ENCODE data around the gene JTB.

JTB gene

DNA sequence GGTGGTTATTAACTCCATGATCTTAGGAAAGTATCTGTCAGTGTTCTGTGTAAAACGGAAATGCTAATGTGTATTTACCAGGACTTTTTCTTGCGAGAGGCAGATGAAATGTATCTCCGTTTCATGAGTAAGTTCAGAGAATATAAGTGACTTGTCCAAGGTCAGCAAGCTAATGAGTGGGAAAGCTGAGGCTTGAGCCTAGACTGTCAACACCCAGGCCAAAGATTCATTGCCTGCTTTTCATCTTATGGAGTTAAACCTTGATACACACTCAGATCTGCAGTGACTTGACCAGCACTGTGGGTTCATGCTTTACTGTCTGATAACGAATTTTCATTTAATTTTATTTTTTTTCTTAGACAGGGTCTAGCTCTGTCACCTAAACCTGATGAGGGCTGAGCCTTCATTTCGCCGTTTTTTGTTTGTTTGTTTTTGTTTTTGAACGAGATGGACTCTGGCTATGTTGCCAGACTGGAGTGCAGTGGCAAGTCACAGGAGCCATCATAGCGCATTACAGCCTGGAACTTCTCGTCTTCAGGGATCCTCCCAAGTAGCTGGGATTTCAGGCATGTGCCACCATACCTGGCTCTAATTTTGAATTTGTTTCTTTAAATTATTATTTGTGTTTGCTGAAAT is 918 bp upstream of the JTB start:
- no peak for DNase-seq (ENCODE audit: low read depth)

DNA sequence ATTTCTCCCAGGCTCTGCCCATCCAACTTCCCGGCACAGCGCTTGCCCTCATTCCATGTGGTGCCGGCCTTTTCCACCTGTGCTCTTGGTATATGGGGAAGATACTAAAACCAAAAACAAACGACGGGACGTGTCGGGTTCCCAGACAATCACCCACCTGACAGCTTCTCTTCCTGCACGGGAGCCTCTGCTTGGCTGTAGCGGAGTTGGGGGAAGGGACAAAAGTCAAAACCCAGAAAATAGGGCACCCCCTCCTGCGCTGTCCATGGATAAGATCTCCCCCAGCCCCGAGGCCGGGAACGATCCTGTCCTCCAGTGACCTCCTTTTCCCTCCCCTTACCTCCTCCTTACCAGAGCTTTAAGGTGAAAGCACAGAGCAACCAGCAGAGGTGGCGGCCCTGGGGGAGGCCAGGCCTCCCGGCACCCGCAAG is 640 bp downstream of the JTB start:
- DNase-seq (ENCODE audit: low read depth), result no peak

DNA sequence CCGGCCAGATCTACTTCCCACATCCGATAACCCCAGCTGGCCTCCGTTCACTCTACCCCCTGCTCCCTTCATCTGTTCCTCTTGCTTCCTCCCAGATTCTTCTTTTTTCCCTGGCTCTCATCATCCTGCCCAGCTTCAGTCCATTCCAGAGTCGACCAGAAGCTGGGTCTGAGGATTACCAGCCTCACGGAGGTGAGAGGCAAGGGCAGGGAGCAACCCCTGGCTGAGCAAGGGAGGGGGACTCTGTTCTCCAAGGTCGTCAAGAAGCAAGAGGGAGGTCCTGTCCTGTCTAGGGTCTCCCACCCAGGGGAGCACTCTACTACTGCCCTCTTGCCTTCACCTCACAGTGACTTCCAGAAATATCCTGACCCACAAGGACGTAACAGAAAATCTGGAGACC is 3.9 kb downstream of the JTB start:
- no peak for DNase-seq (ENCODE audit: low read depth)

DNA sequence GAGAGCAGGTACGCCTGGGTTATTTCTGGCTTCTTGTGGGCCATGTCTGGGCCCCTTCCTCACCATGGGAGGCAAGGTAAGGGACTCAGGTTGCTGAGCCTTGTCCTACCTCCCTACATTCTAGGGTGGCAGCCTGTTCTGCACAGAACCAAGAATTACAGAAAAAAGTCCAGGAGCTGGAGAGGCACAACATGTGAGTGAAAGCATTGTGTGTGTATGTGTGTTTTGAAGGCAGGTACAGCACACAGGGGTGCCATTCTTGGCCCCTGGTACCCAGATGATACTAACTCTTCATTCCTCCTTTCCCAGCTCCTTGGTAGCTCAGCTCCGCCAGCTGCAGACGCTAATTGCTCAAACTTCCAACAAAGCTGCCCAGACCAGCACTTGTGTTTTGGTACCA is 4.4 kb downstream of the JTB start:
- DNase-seq (ENCODE audit: low read depth), result no peak

DNA sequence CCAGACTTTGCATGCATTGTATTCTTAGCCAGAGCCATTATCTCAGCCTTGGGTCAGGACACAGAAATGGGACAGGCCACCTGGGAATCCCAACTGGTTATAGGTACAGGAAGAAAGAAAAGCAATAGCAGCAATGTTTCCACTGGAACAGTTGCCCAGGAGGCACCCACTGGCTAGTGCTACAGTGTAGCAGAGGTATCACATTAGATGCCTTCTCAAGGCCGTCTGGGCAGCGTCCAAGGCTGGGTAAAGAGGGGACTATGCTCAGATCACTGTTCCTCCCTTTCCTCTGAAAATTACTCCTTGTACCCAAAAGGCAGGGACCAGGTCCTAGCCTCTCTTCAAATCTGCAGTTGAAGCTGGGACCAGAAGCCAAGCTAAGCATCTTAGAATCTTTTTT is 7.1 kb downstream of the JTB start:
- DNase-seq (ENCODE audit: low read depth), result no peak

DNA sequence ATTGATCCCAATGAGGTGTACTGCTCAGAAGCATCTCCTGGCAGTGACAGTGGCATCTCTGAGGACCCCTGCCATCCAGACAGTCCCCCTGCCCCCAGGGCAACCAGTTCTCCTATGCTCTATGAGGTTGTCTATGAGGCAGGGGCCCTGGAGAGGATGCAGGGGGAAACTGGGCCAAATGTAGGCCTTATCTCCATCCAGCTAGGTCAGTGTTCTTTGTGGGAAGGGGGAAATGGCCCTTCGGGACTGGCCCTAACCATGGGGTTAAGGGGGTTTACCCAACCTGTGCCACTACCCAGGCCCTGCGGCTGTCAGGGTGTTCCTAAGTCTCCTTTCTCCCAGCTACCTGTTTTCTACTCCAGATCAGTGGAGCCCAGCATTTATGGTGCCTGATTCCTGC is 8.5 kb downstream of the JTB start:
- DNase-seq (ENCODE audit: low read depth), result no peak

DNA sequence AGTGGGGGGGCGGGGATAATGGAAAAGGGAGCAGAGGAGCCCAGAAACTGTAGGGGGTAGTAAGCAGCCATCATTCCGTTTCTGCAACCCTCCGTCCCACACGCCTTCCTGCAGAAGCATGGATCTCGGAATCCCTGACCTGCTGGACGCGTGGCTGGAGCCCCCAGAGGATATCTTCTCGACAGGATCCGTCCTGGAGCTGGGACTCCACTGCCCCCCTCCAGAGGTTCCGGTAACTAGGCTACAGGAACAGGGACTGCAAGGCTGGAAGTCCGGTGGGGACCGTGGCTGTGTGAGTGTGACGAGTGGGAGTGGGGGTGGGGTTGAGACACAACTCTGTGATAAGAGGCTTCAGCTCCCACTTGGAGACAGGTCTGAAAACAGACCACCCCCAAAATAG is 9.1 kb downstream of the JTB start:
- no peak for DNase-seq (ENCODE audit: low read depth)

DNA sequence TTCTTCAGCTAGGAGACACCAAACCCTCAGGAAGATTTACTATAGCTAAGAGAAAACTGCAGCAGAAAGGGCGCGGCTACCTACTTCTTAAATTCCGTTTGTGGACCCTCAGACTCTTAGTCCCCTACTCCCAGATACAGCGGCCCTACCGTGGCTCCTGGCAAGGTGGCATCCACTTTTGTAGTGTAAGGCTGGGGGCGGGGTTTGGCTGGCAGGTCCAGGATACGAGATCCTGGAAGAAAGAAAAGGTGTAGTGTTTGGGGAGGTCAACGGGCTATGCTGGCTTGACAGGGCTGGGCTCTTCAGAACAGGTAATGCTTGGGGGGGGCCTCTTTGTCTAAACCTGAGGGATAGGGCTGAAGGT is 9.5 kb downstream of the JTB start:
- no peak for DNase-seq (ENCODE audit: low read depth)

DNA sequence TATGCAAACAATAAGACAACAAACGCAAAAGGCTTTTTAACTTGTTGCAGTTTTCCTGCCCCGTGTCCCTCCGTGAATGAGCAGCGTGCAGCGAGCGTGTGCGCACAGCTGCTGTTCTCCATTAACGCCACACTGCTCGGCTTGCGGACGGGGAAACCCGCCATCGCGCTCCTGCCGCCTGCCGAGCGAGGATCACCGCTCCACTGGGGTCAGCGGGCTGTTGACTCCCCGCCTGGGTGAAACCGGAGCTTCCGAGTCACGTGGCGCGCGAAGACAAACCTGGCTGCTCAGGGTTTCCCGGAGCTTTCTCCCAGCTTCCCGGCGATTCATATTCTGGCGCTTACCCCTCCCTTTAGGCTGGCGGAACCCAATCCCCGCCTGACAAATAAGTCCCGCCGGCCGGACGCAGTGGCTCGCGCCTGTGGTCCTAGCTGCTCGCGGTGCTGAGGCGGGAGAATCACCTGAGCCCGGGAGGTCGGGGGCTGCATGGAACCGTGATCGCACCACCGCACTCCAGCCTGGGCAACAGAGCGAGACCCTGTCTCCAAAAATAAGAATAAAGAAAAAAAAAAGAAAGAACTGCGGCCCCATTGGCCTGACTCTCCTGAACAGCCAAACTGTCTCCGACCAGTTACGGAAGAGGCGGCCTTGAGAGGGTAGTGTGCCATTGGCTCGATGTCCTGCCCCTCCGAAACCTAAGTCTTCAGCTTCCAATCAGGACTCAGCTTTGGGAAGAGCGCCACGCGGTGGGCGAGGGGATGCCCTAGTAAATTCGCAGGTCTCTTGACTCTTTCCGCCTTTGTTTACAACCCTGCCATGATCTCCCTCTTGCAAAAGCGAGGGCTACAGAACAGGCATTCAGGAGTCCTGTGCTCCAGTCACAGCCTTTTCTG is 10.1 kb downstream of the JTB start, which contains the start of gene CREB3L4:
Gene CREB3L4 (plus strand): TSS at position 796 of the 893 bp plus-strand sequence. CDS start 624 bp downstream, outside the sequence.
- DNase-seq (ENCODE audit: low read depth), result peak; percentile 85

DNA sequence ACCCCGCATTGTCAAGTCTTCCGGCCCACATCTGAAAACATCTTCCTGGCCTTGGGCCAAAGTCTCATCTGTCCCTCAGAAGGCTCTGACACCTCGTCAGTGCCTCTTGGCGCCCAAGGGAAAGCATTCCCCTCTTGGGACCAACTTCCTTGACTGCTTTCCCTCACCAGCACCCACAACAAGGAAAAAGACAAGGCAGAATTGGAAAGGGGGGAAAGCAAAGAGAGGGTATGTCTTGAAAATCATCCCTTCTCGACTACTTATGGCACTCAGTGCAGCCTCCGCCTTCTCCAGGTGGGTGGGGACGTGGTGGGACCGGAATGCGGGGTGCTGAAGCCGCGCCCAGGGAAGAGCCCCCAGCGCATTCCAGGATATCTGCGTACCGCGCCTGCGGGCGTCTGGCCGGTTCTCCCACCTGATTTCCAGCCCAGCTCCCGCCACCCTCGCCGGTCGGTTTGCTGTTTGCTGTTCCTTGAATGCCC is 13.6 kb downstream of the JTB start:
- DNase-seq (ENCODE audit: low read depth), result no peak

DNA sequence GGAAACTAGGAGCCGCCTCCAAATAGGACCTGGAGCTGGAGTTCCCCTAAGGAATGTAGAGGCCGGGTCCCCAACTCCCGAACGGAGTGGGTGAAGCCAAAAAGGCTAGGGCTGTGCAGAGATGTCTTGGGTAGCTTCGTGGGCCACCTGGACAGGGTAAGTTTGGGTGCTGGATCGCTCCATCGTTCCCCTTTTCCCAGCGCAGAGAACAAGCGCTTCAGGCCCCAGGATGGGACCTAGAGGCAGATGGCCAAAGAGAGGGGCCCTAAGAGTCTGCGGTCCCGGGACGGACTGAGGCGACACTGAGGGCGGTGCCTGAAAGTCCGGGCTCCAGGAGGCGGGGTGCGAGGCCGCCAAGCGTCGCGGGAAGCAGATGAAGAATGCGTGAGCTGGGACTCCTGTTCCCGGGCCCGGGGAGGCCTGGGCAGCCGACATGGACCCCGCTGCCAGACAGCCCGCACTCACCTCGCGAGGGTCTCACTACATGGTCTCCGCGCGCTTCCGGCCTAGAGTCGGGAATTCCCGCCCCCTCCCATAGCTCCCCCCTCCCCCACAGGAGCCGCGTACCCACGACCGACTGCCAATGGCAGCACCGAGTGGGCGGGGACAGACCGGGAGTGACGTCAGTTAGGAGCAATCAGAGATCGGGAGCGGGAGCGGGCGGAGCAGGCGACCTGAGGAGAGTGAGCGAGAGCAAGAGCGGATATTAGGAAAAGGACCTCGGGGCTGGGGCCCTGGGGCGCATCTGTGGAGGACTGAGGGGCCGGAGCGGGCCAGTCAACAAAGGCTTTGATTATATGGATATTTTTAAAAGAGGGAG is 14.2 kb downstream of the JTB start, which contains the start of gene SLC39A1:
Gene SLC39A1 (minus strand): TSS at position 508 of the 820 bp plus-strand sequence. CDS start 822 bp downstream, outside the sequence.
- DNase-seq (ENCODE audit: low read depth), result peak; percentile 68

DNA sequence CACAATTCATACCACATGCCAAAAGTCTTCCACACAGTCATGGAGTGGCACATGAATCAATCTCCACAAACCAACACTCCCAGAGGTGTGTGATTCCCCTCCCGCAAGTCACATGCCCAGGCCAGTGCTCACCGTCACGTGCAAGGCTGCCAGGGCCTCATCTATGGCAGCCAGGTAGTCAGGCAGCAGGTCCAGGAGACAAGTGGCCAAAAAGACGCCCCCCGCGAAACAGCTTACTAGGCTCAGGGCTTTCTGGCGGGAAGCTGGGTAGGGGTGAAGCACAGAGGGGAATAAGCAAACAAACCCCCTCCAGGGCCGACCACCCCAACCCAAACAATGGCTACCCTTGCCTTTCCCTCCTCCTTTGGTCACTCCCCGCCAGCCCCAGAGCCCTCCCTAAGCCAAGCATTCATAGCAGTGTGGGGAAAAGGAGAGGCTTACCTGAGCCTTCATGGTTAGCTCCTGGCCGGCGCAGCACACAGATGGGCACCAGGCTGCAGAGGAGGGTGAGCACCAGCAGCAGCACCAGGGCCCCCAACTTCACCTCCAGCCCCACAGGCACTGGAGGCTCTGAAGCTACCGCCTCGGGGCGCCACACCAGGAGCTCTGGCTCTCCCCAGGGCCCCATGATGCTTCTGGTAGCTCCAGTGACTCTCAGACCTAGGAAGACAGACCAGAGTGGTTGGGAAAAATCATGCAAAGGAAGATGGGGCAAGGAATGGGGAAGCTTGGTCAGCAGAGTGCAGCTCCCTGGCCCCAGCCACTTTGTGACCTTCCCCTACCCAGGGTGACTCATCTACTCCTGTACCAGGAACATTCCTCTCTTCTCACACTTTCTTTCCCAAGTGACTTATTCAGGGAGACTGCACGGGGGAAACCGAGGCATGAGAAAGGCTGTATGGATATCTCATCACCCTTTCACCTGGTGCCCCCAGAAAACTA is 15.1 kb downstream of the JTB start:
- no peak for DNase-seq (ENCODE audit: low read depth)

DNA sequence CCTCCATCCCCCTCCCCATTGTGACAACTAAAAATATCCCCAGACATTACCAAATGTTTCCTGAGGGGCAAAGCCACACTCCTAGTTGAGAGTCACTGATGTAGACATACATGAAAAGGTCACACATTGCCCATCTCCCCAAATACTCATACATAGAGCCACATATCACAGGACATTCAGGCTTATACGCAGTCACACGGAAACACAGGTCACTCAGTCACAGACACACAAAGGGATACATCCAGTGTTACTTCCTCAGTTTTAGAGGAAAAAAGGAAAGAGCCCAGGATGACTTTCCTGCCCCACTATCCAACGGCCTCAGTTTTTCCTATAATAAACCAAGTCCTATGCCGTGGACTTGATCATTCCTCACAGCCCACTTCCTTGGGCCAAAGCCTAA is 16.1 kb downstream of the JTB start:
- no peak for DNase-seq (ENCODE audit: low read depth)

DNA sequence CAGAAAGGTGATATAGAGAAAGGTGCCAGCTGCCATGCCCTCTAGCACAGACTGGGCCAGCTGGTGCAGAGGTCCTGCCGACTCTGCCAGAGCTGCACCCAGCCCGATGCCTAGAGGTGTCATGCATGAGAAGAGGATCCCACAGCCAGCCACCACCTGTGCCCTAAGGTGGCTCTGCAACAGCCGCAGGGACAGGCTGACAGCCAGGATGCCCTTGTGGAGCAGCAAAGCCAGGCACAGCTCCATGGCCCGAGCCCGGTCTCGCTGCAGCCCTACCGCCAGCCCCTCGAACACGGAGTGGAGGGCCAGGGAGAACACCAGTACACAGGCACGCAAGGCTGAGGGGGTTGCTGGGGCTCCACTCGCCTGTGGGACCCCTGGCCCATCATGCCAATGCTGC is 17.3 kb downstream of the JTB start:
- DNase-seq (ENCODE audit: low read depth), result no peak

DNA sequence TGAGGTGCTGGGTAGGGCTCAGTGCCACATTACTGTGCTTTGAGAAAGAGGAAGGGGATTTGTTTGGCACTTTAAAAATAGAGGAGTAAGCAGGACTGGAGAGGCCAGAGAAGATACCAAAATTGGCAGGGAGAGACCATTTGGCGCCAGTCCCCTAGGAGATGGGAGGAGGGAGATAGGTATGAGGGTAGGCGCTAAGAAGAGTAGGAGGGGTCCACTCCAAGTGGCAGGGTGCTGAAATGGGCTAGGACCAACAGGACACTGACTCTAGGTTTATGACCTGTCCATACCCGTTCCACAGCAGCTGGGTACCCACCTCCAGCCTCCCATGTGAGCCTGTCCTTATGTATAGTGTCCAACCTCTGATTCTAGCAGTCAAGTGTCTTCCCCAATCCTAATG is 18.0 kb downstream of the JTB start:
- no peak for DNase-seq (ENCODE audit: low read depth)

DNA sequence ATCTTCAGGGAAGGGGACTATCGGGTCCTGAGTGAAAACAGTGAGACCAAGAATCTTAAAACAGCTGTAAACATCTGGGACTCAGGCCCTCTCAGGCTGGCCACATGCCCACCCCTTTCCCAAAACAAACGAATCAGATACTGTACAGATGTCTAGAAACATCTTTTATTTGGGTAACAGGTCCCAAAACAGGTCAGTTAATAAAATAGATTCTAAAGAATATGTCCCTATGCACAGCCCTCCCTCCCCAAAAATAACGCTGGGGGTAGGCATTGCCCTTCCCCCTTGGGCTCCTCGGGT is 18.6 kb downstream of the JTB start:
- no peak for DNase-seq (ENCODE audit: low read depth)

DNA sequence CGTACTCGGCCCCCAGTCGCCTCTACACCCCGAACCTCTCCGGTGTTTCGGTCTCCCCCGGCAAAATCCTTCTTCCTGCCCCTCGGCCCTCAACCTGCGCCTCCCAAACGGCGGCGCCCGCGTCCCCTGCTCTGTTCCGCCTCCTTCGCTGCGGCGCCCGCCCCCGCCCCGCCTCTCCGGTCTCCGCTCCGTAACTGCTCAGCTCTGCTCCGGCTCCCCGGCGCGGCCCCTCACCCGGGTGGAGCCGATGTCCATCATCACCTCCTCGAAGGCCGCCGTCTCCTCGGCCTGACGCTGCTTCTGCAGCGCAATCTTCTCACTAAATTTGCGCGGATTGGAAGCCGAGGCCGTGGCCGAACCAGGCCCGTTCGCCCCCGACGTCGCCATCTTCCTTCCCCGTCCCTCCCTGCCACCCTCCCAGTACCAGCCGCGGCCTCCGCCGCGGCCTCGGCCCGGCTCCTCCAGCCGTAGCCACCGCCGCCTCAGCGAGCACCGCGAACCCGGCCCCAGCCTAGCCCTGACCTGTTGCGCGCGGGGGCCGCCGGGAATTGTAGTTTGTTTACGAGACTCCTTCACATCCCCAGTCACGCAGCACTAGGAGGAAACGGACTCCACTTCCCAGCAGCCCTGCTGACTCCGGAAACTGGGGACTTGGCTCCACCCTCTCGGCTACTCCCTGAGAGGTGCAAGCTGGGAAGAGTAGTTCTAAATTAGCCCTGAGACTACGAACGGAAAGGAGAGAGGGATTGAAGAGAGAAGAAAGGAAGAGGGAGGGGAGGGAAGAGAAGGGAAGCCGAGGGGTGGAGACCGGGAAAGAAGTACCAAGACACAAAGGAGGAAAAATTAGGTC is 19.1 kb downstream of the JTB start, which contains the start of gene CRTC2:
Gene CRTC2 (minus strand): TSS at position 502 of the 850 bp plus-strand sequence. CDS start 115 bp downstream, at position 387.
- DNase-seq (ENCODE audit: low read depth), result peak; percentile 95

DNA sequence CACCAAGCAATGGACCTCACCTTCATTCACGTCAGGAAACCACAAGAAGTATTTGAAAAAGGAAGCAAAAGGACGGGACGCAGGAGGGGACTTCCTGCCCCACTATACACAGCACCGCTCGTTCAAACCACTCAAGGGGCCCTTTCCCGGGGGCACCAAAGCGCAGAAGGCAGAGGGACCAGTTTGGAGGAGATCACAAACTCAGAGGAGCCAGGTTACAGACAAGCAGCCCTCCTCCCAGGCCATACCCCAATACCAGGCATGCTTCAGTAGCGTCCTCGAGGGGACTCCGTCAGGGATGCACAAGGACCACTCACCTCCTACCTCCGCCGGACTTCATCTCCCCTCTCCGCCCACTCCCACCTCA is 19.7 kb downstream of the JTB start:
- no peak for DNase-seq (ENCODE audit: low read depth)

DNA sequence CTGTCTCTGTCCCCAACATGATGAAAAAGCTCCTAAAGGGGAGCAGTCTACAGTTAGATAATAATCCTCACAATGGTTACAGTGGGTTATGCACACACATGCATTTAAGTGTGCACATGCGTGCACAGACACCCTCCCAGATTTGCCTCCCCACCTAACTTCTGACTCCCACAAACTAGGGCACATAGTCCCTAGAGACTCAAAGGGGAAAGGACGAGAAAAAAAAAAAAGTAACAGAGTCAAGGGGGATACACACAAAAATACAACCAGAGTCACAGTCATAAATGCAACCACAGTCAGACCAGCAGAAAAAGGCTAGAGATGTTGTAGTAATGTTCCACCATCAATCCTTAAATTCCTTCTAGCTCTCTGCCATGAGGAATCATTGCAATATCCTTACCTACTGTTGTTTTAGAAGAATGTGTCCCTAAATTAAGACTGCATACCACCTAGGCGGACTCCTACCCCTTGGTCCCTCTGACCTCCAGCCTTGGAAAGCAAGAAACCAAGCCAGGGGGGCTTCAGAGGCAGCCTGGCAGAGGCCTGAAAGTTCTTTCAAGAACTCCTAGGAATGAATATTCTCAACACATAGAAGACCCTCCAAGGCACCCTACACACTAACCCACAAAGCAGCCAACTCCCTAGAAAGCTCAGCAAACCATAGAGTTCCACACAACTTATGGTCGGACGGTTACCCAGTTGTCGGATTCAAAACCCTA is 20.3 kb downstream of the JTB start:
- no peak for DNase-seq (ENCODE audit: low read depth)

DNA sequence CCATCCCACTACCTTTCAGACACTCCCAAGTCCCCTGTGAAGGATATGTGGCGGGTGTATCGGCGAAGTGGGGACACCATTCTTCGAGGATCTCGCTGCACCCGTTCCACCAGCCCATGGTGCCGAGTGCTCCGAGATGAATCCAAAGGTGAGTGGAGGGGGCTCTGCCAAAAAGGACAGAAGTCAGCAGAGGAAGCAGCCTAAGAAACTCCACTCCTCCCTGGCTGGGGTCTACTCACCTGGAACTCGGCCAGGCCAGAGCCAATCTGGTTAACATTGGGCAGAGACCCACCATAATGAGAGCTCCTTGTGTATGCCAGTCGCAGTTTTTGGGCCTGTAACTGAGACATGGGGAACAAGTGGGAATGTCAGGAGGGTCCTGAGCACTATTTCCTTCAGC is 22.6 kb downstream of the JTB start:
- no peak for DNase-seq (ENCODE audit: low read depth)

Data from GM04503 (cell line).